NCI-H345 treated with DMSO at 0.1 percent for 48 hours (cell line): Measurements from ENCODE around the gene RUSF1.
"Not testable (repeated sequence)": the region's sequence is repeated elsewhere in the genome, so short reads cannot be mapped to it uniquely, and the experiment has no call there.

Source experiments
- DNase-seq: peaks from one replicate; lab custom pipeline; 2025; ENCODE audit not compliant: unreplicated experiment; lab: John Stamatoyannopoulos, UW

The RUSF1 gene

GRCh38 chr16:31517800-31518402, 9.7 kb upstream of the RUSF1 start:
- no peak for DNase-seq

- DNase-seq, result no peak
Measured at GRCh38 chr16:31513884-31514283, 5.7 kb upstream of the RUSF1 start.

GRCh38 chr16:31513126-31513525, 4.9 kb upstream of the RUSF1 start:
- DNase-seq, result no peak

GRCh38 chr16:31508706-31509195, 560 bp upstream of the RUSF1 start:
- DNase-seq, result no peak

GRCh38 chr16:31507617-31507928, 618 bp downstream of the RUSF1 start:
- DNase-seq, result no peak

- no peak for DNase-seq
Measured at GRCh38 chr16:31505483-31505882, 2.7 kb downstream of the RUSF1 start.

GRCh38 chr16:31504159-31504558, 4.0 kb downstream of the RUSF1 start:
- no peak for DNase-seq

GRCh38 chr16:31503555-31503954, 4.6 kb downstream of the RUSF1 start:
- not testable (repeated sequence) for DNase-seq

GRCh38 chr16:31502981-31503380, 5.2 kb downstream of the RUSF1 start:
- no peak for DNase-seq

GRCh38 chr16:31501966-31502348, 6.2 kb downstream of the RUSF1 start:
- no peak for DNase-seq

- DNase-seq, result no peak
Measured at GRCh38 chr16:31501226-31501965, 6.8 kb downstream of the RUSF1 start.

- DNase-seq, result no peak
Measured at GRCh38 chr16:31499928-31500327, 8.3 kb downstream of the RUSF1 start.

GRCh38 chr16:31498493-31498892, 9.7 kb downstream of the RUSF1 start:
- DNase-seq, result no peak

- DNase-seq, result no peak
Measured at GRCh38 chr16:31496670-31497069, 11.5 kb downstream of the RUSF1 start.

GRCh38 chr16:31493506-31494125, 14.6 kb downstream of the RUSF1 start:
- DNase-seq, result no peak

- DNase-seq, result no peak
Measured at GRCh38 chr16:31491778-31492418, 16.3 kb downstream of the RUSF1 start.

GRCh38 chr16:31489616-31490584, 18.3 kb downstream of the RUSF1 start:
- no peak for DNase-seq

- DNase-seq, result no peak
Measured at GRCh38 chr16:31489298-31489564, 19.0 kb downstream of the RUSF1 start.

GRCh38 chr16:31488468-31489297, 19.5 kb downstream of the RUSF1 start:
- DNase-seq, result no peak
